H9 (cell line): ENCODE measurements around the gene CYB5RL. TPM values are rescaled to one million over a fixed set of nuclear protein-coding genes. Genes with fewer than 3 reads are reported as not detected.

Experiments used
- DNase-seq: peaks from one replicate; pipeline ENCODE4 v3.0.0-alpha.2; 2017
- H2AFZ ChIP-seq: one replicate; pipeline ENCODE4 v1.6.1; 2013; ENCODE audit warnings: mild to moderate bottlenecking, low read length, control low read depth, moderate library complexity
- H2AK5ac ChIP-seq: 2 replicates; pipeline ENCODE4 v1.6.1; 2013; ENCODE audit warnings: low read length, control low read depth, mixed read lengths; ENCODE audit not compliant: insufficient read length
- H2BK120ac ChIP-seq: one replicate; pipeline ENCODE4 v1.6.1; 2013; ENCODE audit warnings: low read depth, mild to moderate bottlenecking, low read length, control low read depth, inconsistent platforms; ENCODE audit not compliant: poor library complexity, severe bottlenecking
- H2BK12ac ChIP-seq: 2 replicates; pipeline ENCODE4 v1.6.1; 2013; ENCODE audit warnings: low read length, control low read depth, mixed read lengths, low read depth; ENCODE audit not compliant: insufficient read length
- H2BK15ac ChIP-seq: 2 replicates; pipeline ENCODE4 v1.6.1; 2013; ENCODE audit warnings: low read depth, low read length, control low read depth
- H2BK20ac ChIP-seq: one replicate; pipeline ENCODE4 v1.6.1; 2013; ENCODE audit warnings: low read depth, mild to moderate bottlenecking, low read length, control low read depth, inconsistent platforms; ENCODE audit not compliant: poor library complexity, severe bottlenecking
- H2BK5ac ChIP-seq: 2 replicates; pipeline ENCODE4 v1.6.1; 2013; ENCODE audit warnings: low read length, control low read depth, mixed read lengths; ENCODE audit not compliant: insufficient read length
- H3K14ac ChIP-seq: 2 replicates; pipeline ENCODE4 v1.6.1; 2013; ENCODE audit warnings: low read length, control low read depth; ENCODE audit not compliant: insufficient read depth
- H3K18ac ChIP-seq: 2 replicates; pipeline ENCODE4 v1.6.1; 2013; ENCODE audit warnings: low read depth, mild to moderate bottlenecking, mixed read lengths, low read length, control low read depth; ENCODE audit not compliant: insufficient read length
- H3K23ac ChIP-seq: 2 replicates; pipeline ENCODE4 v1.6.1; 2013; ENCODE audit warnings: low read length, control low read depth, mixed read lengths, low read depth; ENCODE audit not compliant: insufficient read length
- H3K23me2 ChIP-seq: 2 replicates; pipeline ENCODE4 v1.6.1; 2013; ENCODE audit warnings: low read depth, mild to moderate bottlenecking, mixed read lengths, low read length, control low read depth; ENCODE audit not compliant: insufficient read length, poor library complexity, severe bottlenecking
- H3K27ac ChIP-seq: 2 replicates; pipeline ENCODE4 v1.5.1; 2013; ENCODE audit warnings: low read length, control low read depth, mixed read lengths, low read depth; ENCODE audit not compliant: insufficient read length
- H3K27me3 ChIP-seq: 2 replicates; pipeline ENCODE4 v1.6.1; 2013; ENCODE audit warnings: low read length, control low read depth, inconsistent platforms; ENCODE audit not compliant: insufficient read depth
- H3K4ac ChIP-seq: 2 replicates; pipeline ENCODE4 v1.6.1; 2013; ENCODE audit warnings: low read depth, mild to moderate bottlenecking, control low read depth, inconsistent platforms, low read length, moderate library complexity
- H3K4me1 ChIP-seq: 2 replicates; pipeline ENCODE4 v1.6.1; 2013; ENCODE audit warnings: low read length, control low read depth, inconsistent platforms; ENCODE audit not compliant: insufficient read depth
- H3K4me2 ChIP-seq: 2 replicates; pipeline ENCODE4 v1.6.1; 2013; ENCODE audit warnings: low read length, control low read depth, mixed read lengths; ENCODE audit not compliant: insufficient read length, insufficient read depth
- H3K56ac ChIP-seq: 2 replicates; pipeline ENCODE4 v1.6.1; 2013; ENCODE audit warnings: low read depth, mild to moderate bottlenecking, mixed read lengths, low read length, control low read depth; ENCODE audit not compliant: insufficient read length
- H3K79me1 ChIP-seq: 2 replicates; pipeline ENCODE4 v1.6.1; 2013; ENCODE audit warnings: low read depth, mild to moderate bottlenecking, moderate library complexity, low read length, control low read depth, inconsistent platforms; ENCODE audit not compliant: insufficient read depth, poor library complexity, severe bottlenecking
- H3K79me2 ChIP-seq: 2 replicates; pipeline ENCODE4 v1.6.1; 2013; ENCODE audit warnings: low read length, control low read depth, inconsistent platforms; ENCODE audit not compliant: insufficient read depth
- H3K9ac ChIP-seq: 2 replicates; pipeline ENCODE4 v1.6.1; 2013; ENCODE audit warnings: low read length, control low read depth, mixed read lengths; ENCODE audit not compliant: insufficient read length; ENCODE audit errors: extremely low read depth
- H3K9me3 ChIP-seq: one replicate; pipeline ENCODE4 v1.6.1; 2013; ENCODE audit warnings: low read depth, low read length, inconsistent platforms; ENCODE audit not compliant: control insufficient read depth
- H3T11ph ChIP-seq: one replicate; pipeline ENCODE4 v1.6.1; 2013; ENCODE audit warnings: mild to moderate bottlenecking, low read length, control low read depth, inconsistent platforms
- H4K20me1 ChIP-seq: one replicate; pipeline ENCODE4 v1.6.1; 2013; ENCODE audit not compliant: control insufficient read depth, insufficient read length, insufficient read depth
- H4K5ac ChIP-seq: 2 replicates; pipeline ENCODE4 v1.6.1; 2013; ENCODE audit warnings: low read depth, mild to moderate bottlenecking, mixed read lengths, low read length, control low read depth; ENCODE audit not compliant: insufficient read length
- H4K8ac ChIP-seq: replicated peaks from 2 replicates; pipeline ENCODE4 v1.6.1; 2013; ENCODE audit warnings: low read length, control low read depth, mixed read lengths, low read depth; ENCODE audit not compliant: insufficient read length
- H4K91ac ChIP-seq: 2 replicates; pipeline ENCODE4 v1.6.1; 2013; ENCODE audit warnings: low read depth, mild to moderate bottlenecking, moderate library complexity, mixed read lengths, low read length, control low read depth; ENCODE audit not compliant: insufficient read length
- H3K27ac Mint-ChIP-seq, 3 experiments: 2 replicates in 2 of 3; 3 replicates in 1 of 3; pipeline ENCODE4 v1.8.0; 2020 to 2021; ENCODE audit warnings: mixed read lengths in 3 of 3, mild to moderate bottlenecking in 1 of 3, moderate library complexity in 1 of 3
- H3K27me3 Mint-ChIP-seq: 2 replicates; pipeline ENCODE4 v1.8.0; 2021; ENCODE audit warnings: low read depth, mild to moderate bottlenecking, moderate library complexity, mixed read lengths
- H3K36me3 Mint-ChIP-seq, 3 experiments: 2 replicates in 2 of 3; 3 replicates in 1 of 3; pipeline ENCODE4 v1.8.0; 2020 to 2021; ENCODE audit warnings: low read depth in 3 of 3, mixed read lengths in 3 of 3; ENCODE audit not compliant: insufficient read depth in 1 of 3
- H3K4me1 Mint-ChIP-seq, 2 experiments: 2 replicates each; pipeline ENCODE4 v1.8.0; 2020; ENCODE audit warnings: mixed read lengths in 2 of 2
- H3K4me3 Mint-ChIP-seq, 2 experiments: 2 replicates in 1 of 2; 3 replicates in 1 of 2; pipeline ENCODE4 v1.8.0; 2020 to 2021; ENCODE audit warnings: mild to moderate bottlenecking in 2 of 2, mixed read lengths in 2 of 2, moderate library complexity in 1 of 2
- H3K9me3 Mint-ChIP-seq, 2 experiments: 2 replicates in 1 of 2; 3 replicates in 1 of 2; pipeline ENCODE4 v1.8.0; 2020; ENCODE audit warnings: mild to moderate bottlenecking in 2 of 2, mixed read lengths in 2 of 2, moderate library complexity in 1 of 2
- WGBS: extraction: QIAGEN DNeasy Blood & Tissue Kit; methylation state at CpG from one replicate; pipeline ENCODE4 v1.1.7; 2013; ENCODE audit warnings: missing lambda C conversion rate, low lambda C conversion rate, mixed read lengths; ENCODE audit not compliant: insufficient read length; ENCODE audit errors: extremely low coverage; 5-methylcytosine and 5-hydroxymethylcytosine counted together
- total RNA-seq: library from RNA; stranded (reverse); gene quantifications from 2 replicates; pipeline ENCODE4 v1.2.1, GENCODE V29; 2021
- TF ChIP-seq, protein P1 (sequence below): fragments of 200-600 bp; sonication (generic); conservative IDR thresholded peaks from 3 replicates; pipeline ENCODE4 v1.8.0; 2021; ENCODE audit warnings: antibody characterized with exemption, mild to moderate bottlenecking

Gene CYB5RL
- total RNA-seq, 1 experiment from 2014 or later: 12.6 TPM

DNA sequence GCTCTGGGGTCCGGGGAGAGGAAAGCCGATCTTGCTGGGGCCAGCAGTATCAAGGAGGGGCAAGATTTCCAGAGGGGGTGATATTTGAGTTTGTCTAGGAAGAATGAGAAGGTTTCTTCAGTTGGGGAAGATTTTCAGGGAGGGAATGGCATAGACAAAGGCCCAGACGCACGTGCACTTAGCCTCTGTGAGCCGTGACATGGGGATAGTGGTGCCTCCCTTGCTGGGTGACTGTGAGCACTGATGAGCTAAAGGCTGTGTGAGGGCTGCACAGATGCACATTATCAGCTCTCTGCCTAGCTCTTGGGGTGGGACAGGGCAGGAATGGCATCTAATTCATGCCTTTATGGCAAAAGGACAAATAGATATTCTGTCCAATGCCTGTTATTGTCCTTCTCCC is 48.8 kb downstream of the CYB5RL start:
- TF ChIP-seq, protein P1, sequence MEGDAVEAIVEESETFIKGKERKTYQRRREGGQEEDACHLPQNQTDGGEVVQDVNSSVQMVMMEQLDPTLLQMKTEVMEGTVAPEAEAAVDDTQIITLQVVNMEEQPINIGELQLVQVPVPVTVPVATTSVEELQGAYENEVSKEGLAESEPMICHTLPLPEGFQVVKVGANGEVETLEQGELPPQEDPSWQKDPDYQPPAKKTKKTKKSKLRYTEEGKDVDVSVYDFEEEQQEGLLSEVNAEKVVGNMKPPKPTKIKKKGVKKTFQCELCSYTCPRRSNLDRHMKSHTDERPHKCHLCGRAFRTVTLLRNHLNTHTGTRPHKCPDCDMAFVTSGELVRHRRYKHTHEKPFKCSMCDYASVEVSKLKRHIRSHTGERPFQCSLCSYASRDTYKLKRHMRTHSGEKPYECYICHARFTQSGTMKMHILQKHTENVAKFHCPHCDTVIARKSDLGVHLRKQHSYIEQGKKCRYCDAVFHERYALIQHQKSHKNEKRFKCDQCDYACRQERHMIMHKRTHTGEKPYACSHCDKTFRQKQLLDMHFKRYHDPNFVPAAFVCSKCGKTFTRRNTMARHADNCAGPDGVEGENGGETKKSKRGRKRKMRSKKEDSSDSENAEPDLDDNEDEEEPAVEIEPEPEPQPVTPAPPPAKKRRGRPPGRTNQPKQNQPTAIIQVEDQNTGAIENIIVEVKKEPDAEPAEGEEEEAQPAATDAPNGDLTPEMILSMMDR: no peak
- H3K4me1 Mint-ChIP-seq: peaks cover 13 to 14% of the 10 kb centered on the region in 2 experiments
- no peak overlapping the region for H2BK12ac ChIP-seq
- H3K79me1 ChIP-seq: no peaks in the 10 kb centered on the region
- H3K79me2 ChIP-seq: no peaks in the 10 kb centered on the region
- no peak overlapping the region for H2BK20ac ChIP-seq
- peaks cover 4% of the 10 kb centered on the region; the same call in 1 of the 2 replicates for H3K4me1 ChIP-seq
- H3K23ac ChIP-seq: no peak overlapping the region
- no peak overlapping the region for H2AK5ac ChIP-seq
- no peak overlapping the region for H3K9ac ChIP-seq
- H4K20me1 ChIP-seq: no peaks in the 10 kb centered on the region
- H2BK15ac ChIP-seq: no peak overlapping the region
- no CpG with 5 or more reads among the region's 5 CpGs for WGBS
- H3K9me3 ChIP-seq: no peaks in the 10 kb centered on the region
- H3K4me3 Mint-ChIP-seq: no peak overlapping the region
- no peak overlapping the region for H3K18ac ChIP-seq
- no peak overlapping the region for H3T11ph ChIP-seq
- H3K9me3 Mint-ChIP-seq: no peaks in the 10 kb centered on the region
- no peak overlapping the region for H2BK120ac ChIP-seq
- DNase-seq: no peak
- H3K27ac Mint-ChIP-seq: no peak overlapping the region; a peak in 1 of 7 replicates
- H3K27me3 ChIP-seq: no peaks in the 10 kb centered on the region
- H4K91ac ChIP-seq: no peak overlapping the region
- no peak overlapping the region for H2BK5ac ChIP-seq
- H3K23me2 ChIP-seq: no peaks in the 10 kb centered on the region
- no peak overlapping the region for H4K5ac ChIP-seq
- H3K27ac ChIP-seq: no peak overlapping the region
- peaks cover 7% of the 10 kb centered on the region for H3K27me3 Mint-ChIP-seq
- no peaks in the 10 kb centered on the region for H3K36me3 Mint-ChIP-seq
- no peak overlapping the region for H3K14ac ChIP-seq
- no peak overlapping the region for H3K4ac ChIP-seq
- no peak overlapping the region for H3K4me2 ChIP-seq
- H4K8ac ChIP-seq: no peak overlapping the region
- no peak overlapping the region for H3K56ac ChIP-seq
- no peak overlapping the region for H2AFZ ChIP-seq

Other genes starting within 250 kb of the CYB5RL start
- not detected in 2 replicates for gene LDLRAD1, start 181.8 kb downstream of the CYB5RL start, total RNA-seq
- 111 and 131 TPM in 2 replicates for gene TMEM59, start 146.8 kb downstream of the CYB5RL start, total RNA-seq
- 4.8 and 5.3 TPM in 2 replicates for gene TCEANC2, start 146.4 kb downstream of the CYB5RL start, total RNA-seq
- not detected in 2 replicates for gene CDCP2, start 47.0 kb downstream of the CYB5RL start, total RNA-seq
- 123 and 125 TPM in 2 replicates for gene MRPL37, start 137 bp upstream of the CYB5RL start, total RNA-seq
- gene SSBP3, start 206.4 kb upstream of the CYB5RL start, total RNA-seq: 119 and 126 TPM in 2 replicates